Mononuclear cell (primary cell): ENCODE data around the gene SMIM14. TPM values are rescaled to one million over a fixed set of nuclear protein-coding genes. Genes with fewer than 3 reads are reported as not detected.
A peak's percentile ranks its signal among the peaks of the same experiment; 100 is the strongest.
"Not testable (repeated sequence)": the region's sequence is repeated elsewhere in the genome, so short reads cannot be mapped to it uniquely, and the experiment has no call there.

Experiments
- H3K27me3 ChIP-seq: 2 replicates; pipeline ENCODE4 v1.6.0; 2011; ENCODE audit warnings: low read length, control low read depth; ENCODE audit not compliant: insufficient read depth
- H3K4me1 ChIP-seq: 2 replicates; pipeline ENCODE4 v1.5.1; 2011; ENCODE audit warnings: mild to moderate bottlenecking, low read length, control low read depth; ENCODE audit not compliant: insufficient read depth
- H3K4me3 ChIP-seq: 2 replicates; pipeline ENCODE4 v1.5.1; 2011; ENCODE audit warnings: mild to moderate bottlenecking, low read length, moderate library complexity
- H3K9me3 ChIP-seq: 2 replicates; pipeline ENCODE4 v1.5.1; 2011; ENCODE audit warnings: low read depth, mild to moderate bottlenecking, control low read depth, low read length
- total RNA-seq: library from RNA; depleted of rRNA; stranded (reverse); fragments of >200 nt; gene quantifications from one replicate; pipeline ENCODE4 v1.2.3, GENCODE V29; 2012

SMIM14 gene
- total RNA-seq, 1 donor = 6.4 TPM

GRCh38 chr4:39656638-39657037 is 18.0 kb upstream of the SMIM14 start:
- not testable (repeated sequence) for H3K4me3 ChIP-seq, H3K27me3 ChIP-seq, H3K9me3 ChIP-seq
- peaks cover 10% of the 10 kb centered on the region for H3K4me1 ChIP-seq

- no peak overlapping the region for H3K4me3 ChIP-seq
- no peaks in the 10 kb centered on the region for H3K9me3 ChIP-seq
- H3K27me3 ChIP-seq = no peaks in the 10 kb centered on the region
- H3K4me1 ChIP-seq = peaks cover 10% of the 10 kb centered on the region
Observed at GRCh38 chr4:39655876-39656275, 17.2 kb upstream of the SMIM14 start.

GRCh38 chr4:39655211-39655610 is 16.5 kb upstream of the SMIM14 start:
- no peaks in the 10 kb centered on the region for H3K9me3 ChIP-seq
- no peaks in the 10 kb centered on the region for H3K27me3 ChIP-seq
- H3K4me1 ChIP-seq = peaks cover 10% of the 10 kb centered on the region
- H3K4me3 ChIP-seq = no peak overlapping the region

GRCh38 chr4:39651586-39651985 is 12.9 kb upstream of the SMIM14 start:
- H3K9me3 ChIP-seq, H3K4me3 ChIP-seq, H3K4me1 ChIP-seq, H3K27me3 ChIP-seq: not testable (repeated sequence)

- Histone ChIP-seq H3K27me3 (no peaks in the 10 kb centered on the region), H3K9me3 (no peaks in the 10 kb centered on the region), H3K4me3 (no peak overlapping the region), H3K4me1 (no peaks in the 10 kb centered on the region)
Observed at GRCh38 chr4:39649639-39650265, 11.1 kb upstream of the SMIM14 start.

GRCh38 chr4:39648827-39649558 is 10.3 kb upstream of the SMIM14 start:
- Histone ChIP-seq H3K27me3 (no peaks in the 10 kb centered on the region), H3K9me3 (no peaks in the 10 kb centered on the region), H3K4me1 (no peaks in the 10 kb centered on the region), H3K4me3 (no peak overlapping the region)

- Histone ChIP-seq H3K9me3 (no peaks in the 10 kb centered on the region), H3K4me3 (no peak overlapping the region), H3K4me1 (no peaks in the 10 kb centered on the region), H3K27me3 (no peaks in the 10 kb centered on the region)
Observed at GRCh38 chr4:39648213-39648612, 9.5 kb upstream of the SMIM14 start.

- Histone ChIP-seq H3K9me3 (no peaks in the 10 kb centered on the region), H3K4me3 (no peak overlapping the region), H3K27me3 (no peaks in the 10 kb centered on the region), H3K4me1 (peaks cover 12% of the 10 kb centered on the region)
Observed at GRCh38 chr4:39642885-39643552, 4.4 kb upstream of the SMIM14 start.

GRCh38 chr4:39641451-39641850 is 2.8 kb upstream of the SMIM14 start:
- no peaks in the 10 kb centered on the region for H3K27me3 ChIP-seq

GRCh38 chr4:39637586-39638353 is 895 bp downstream of the SMIM14 start:
- Histone ChIP-seq H3K4me3 (peak overlapping the region; percentile 94), H3K9me3 (no peaks in the 10 kb centered on the region), H3K4me1 (peaks cover 31% of the 10 kb centered on the region), H3K27me3 (no peaks in the 10 kb centered on the region)

More at GRCh38 chr4:39641451-39641850, 2.8 kb upstream of the SMIM14 start:
- H3K4me3 ChIP-seq = no peak overlapping the region
- H3K4me1 ChIP-seq = peaks cover 22% of the 10 kb centered on the region
- no peaks in the 10 kb centered on the region for H3K9me3 ChIP-seq

- H3K4me1 ChIP-seq = peaks cover 31% of the 10 kb centered on the region
- H3K27me3 ChIP-seq = no peaks in the 10 kb centered on the region
- H3K4me3 ChIP-seq = peak overlapping the region; percentile 94
- no peaks in the 10 kb centered on the region for H3K9me3 ChIP-seq
Observed at GRCh38 chr4:39637221-39637585, 1.5 kb downstream of the SMIM14 start.

- Histone ChIP-seq H3K4me3 (peak overlapping the region; percentile 94), H3K4me1 (peaks cover 31% of the 10 kb centered on the region), H3K27me3 (no peaks in the 10 kb centered on the region), H3K9me3 (no peaks in the 10 kb centered on the region)
Observed at GRCh38 chr4:39636531-39637184, 2.0 kb downstream of the SMIM14 start.

- Histone ChIP-seq H3K9me3 (no peaks in the 10 kb centered on the region), H3K27me3 (no peaks in the 10 kb centered on the region), H3K4me3 (no peak overlapping the region), H3K4me1 (peaks cover 28% of the 10 kb centered on the region)
Observed at GRCh38 chr4:39635023-39635422, 3.6 kb downstream of the SMIM14 start.

GRCh38 chr4:39631700-39632079 is 7.0 kb downstream of the SMIM14 start:
- Histone ChIP-seq H3K9me3 (no peaks in the 10 kb centered on the region), H3K4me3 (no peak overlapping the region), H3K27me3 (no peaks in the 10 kb centered on the region), H3K4me1 (peaks cover 24% of the 10 kb centered on the region)

GRCh38 chr4:39627413-39627812 is 11.3 kb downstream of the SMIM14 start:
- Histone ChIP-seq H3K27me3 (no peaks in the 10 kb centered on the region), H3K9me3 (no peaks in the 10 kb centered on the region), H3K4me3 (no peak overlapping the region), H3K4me1 (peaks cover 34% of the 10 kb centered on the region)
